ENCODE results near the gene LRIT2. TPM values are rescaled to one million over a fixed set of nuclear protein-coding genes. Genes with fewer than 3 reads are reported as not detected.

The LRIT2 gene
- total and polyA plus RNA-seq, 4 donors = not detected

DNA sequence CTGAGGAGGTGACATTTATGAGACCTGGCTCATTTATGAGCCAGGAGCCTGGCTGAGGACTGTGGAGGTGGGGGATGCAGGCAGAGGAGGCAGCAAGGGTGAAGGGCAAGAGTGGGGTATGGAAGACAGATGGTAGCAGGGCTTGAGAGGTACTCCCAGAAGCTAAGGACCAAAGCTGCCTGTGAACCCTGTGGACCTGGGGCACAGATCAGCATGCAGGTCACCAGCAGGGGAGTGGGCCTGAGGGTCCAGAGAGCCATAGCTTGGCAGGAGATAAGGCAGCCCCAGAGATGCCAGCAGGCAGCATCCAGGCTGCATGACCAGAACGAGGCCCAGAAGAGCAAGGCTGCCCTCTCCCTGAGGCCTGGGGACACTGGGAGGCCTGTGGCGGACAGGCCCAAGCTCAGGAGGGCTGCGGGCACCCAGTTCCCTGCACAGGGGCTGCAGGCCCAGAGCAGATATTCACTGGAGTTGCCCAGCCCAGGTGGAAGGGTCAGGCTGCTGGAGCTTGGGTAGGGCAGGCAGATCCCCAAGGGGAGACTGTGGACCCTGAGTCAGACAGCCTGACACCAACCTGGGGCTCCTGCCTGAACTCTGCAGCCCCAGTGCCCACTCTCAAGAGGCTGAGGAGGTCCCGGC, 48.4 kb downstream of the LRIT2 start:
- Histone ChIP-seq H3K36me3 (ENCODE audit: control insufficient read depth in 4 of 4, insufficient read depth in 4 of 4, low read length in 4 of 4) (no peaks in the 10 kb centered on the region), H3K27me3 (ENCODE audit: control insufficient read depth in 3 of 3, insufficient read depth in 3 of 3, low read length in 2 of 3) (no peaks in the 10 kb centered on the region), H3K27ac (ENCODE audit: low read depth in 1 of 2, low read length in 1 of 2) (no peak overlapping the region), H3K9me3 (ENCODE audit: control insufficient read depth in 4 of 4, insufficient read depth in 3 of 4, low read length in 3 of 4) (peaks cover 0 to 4% (median 0%) of the 10 kb centered on the region in 4 donors), H3K9ac (ENCODE audit: insufficient read depth in 1 of 2, low read length in 2 of 2) (no peak overlapping the region), H3K4me3 (no peak overlapping the region), H3K4me1 (ENCODE audit: control insufficient read depth in 5 of 5, insufficient read depth in 5 of 5, low read length in 5 of 5) (no peaks in the 10 kb centered on the region)
- TF ChIP-seq, protein P1, sequence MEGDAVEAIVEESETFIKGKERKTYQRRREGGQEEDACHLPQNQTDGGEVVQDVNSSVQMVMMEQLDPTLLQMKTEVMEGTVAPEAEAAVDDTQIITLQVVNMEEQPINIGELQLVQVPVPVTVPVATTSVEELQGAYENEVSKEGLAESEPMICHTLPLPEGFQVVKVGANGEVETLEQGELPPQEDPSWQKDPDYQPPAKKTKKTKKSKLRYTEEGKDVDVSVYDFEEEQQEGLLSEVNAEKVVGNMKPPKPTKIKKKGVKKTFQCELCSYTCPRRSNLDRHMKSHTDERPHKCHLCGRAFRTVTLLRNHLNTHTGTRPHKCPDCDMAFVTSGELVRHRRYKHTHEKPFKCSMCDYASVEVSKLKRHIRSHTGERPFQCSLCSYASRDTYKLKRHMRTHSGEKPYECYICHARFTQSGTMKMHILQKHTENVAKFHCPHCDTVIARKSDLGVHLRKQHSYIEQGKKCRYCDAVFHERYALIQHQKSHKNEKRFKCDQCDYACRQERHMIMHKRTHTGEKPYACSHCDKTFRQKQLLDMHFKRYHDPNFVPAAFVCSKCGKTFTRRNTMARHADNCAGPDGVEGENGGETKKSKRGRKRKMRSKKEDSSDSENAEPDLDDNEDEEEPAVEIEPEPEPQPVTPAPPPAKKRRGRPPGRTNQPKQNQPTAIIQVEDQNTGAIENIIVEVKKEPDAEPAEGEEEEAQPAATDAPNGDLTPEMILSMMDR (IDR thresholded peaks at IDR 0.05; ENCODE audit: control extremely low read depth, extremely low read depth) = no peak
- DNase-seq (no peak), ATAC-seq (ENCODE audit: insufficient read depth, low FRiP score) (no peak)
- WGBS, 2 donors = 85 to 91% methylated on average over 4 of the region's 4 CpGs

DNA sequence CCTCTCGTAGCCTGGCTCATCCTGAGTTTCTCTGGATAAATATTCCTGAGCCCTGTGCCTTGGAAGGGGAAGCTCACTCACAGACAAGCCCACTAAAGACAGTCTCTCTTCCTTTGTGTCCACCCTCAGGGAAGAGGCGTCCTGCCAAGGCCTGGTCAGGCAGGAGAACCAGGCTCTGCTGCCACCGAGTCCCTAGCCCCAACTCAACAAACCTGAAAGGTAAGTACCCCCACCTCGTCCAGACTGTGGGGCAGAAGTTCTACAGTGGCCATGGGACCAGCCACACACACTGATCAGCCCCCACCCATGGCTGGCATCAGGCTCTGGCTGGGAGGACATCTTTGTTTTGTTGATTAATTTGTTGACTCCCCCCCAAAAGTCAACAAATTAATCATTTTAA, 49.0 kb downstream of the LRIT2 start:
- H3K9ac ChIP-seq (ENCODE audit: insufficient read depth in 1 of 2, low read length in 2 of 2) = no peak overlapping the region
- ATAC-seq (ENCODE audit: insufficient read depth, low FRiP score) (no peak), DNase-seq (no peak)
- TF ChIP-seq, protein P1 (IDR thresholded peaks at IDR 0.05; ENCODE audit: control extremely low read depth, extremely low read depth) = no peak
- no peaks in the 10 kb centered on the region for H3K4me1 ChIP-seq (ENCODE audit: control insufficient read depth in 5 of 5, insufficient read depth in 5 of 5, low read length in 5 of 5)
- no peaks in the 10 kb centered on the region for H3K27me3 ChIP-seq (ENCODE audit: control insufficient read depth in 3 of 3, insufficient read depth in 3 of 3, low read length in 2 of 3)
- H3K27ac ChIP-seq (ENCODE audit: low read depth in 1 of 2, low read length in 1 of 2) = no peak overlapping the region
- no peaks in the 10 kb centered on the region for H3K36me3 ChIP-seq (ENCODE audit: control insufficient read depth in 4 of 4, insufficient read depth in 4 of 4, low read length in 4 of 4)
- WGBS, 2 donors = 78 to 91% methylated on average over 4 of the region's 4 CpGs
- peaks cover 0 to 4% (median 0%) of the 10 kb centered on the region in 4 donors for H3K9me3 ChIP-seq (ENCODE audit: control insufficient read depth in 4 of 4, insufficient read depth in 3 of 4, low read length in 3 of 4)
- H3K4me3 ChIP-seq = no peak overlapping the region

DNA sequence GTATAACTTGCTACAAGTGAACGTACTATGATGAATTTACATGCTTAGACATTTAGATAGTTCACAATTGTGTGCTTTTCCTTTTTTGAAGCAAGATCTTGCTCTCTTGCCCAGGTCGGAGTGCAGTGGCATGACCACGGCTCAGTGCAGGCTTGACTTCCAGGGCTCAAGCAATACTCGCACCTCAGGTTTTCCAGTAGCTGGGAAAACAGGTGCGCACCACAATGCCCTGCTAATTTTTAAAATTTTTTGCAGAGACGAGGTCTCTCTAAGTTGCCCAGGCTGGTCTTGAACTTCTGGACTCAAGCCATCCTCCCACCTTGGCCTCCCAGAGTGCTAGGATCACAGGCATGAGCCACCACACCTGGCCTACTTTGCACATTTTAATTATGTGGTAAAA, 49.9 kb downstream of the LRIT2 start:
- Histone ChIP-seq H3K4me3 (no peak overlapping the region), H3K36me3 (ENCODE audit: control insufficient read depth in 4 of 4, insufficient read depth in 4 of 4, low read length in 4 of 4) (no peaks in the 10 kb centered on the region), H3K9ac (ENCODE audit: insufficient read depth in 1 of 2, low read length in 2 of 2) (no peak overlapping the region), H3K9me3 (ENCODE audit: control insufficient read depth in 4 of 4, insufficient read depth in 3 of 4, low read length in 3 of 4) (peaks cover 0 to 4% (median 0%) of the 10 kb centered on the region in 4 donors), H3K4me1 (ENCODE audit: control insufficient read depth in 5 of 5, insufficient read depth in 5 of 5, low read length in 5 of 5) (no peaks in the 10 kb centered on the region), H3K27me3 (ENCODE audit: control insufficient read depth in 3 of 3, insufficient read depth in 3 of 3, low read length in 2 of 3) (no peaks in the 10 kb centered on the region), H3K27ac (ENCODE audit: low read depth in 1 of 2, low read length in 1 of 2) (no peak overlapping the region)
- 87 to 95% methylated on average over 6 of the region's 6 CpGs for WGBS, 2 donors
- DNase-seq (no peak), ATAC-seq (ENCODE audit: insufficient read depth, low FRiP score) (no peak)
- TF ChIP-seq, protein P1 (IDR thresholded peaks at IDR 0.05; ENCODE audit: control extremely low read depth, extremely low read depth) = no peak

DNA sequence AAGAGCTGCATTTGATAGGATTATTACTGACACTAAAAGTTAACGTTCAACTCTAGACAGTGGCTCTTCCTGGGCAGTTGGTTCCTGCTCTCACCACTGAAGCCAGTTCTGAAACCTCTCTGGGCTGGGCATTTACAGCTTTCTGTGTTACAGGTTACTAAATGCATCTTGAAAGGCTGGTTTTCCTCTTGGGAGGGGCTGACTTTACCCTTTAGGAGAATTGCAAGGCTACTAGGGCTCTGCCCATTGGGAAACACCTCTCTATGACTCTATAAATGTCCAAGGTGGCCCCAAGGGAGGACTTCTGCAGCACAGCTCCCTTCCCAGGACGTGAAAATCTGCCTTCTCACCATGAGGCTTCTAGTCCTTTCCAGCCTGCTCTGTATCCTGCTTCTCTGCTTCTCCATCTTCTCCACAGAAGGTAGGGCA, 51.8 kb downstream of the LRIT2 start, which contains the start of gene GPR15LG:
Gene GPR15LG (plus strand): TSS at position 301 of the 429 bp plus-strand sequence. CDS start 51 bp downstream, at position 352.
- Histone ChIP-seq H3K9ac (ENCODE audit: insufficient read depth in 1 of 2, low read length in 2 of 2) (no peak within 1 kb of the TSS), H3K27ac (ENCODE audit: low read depth in 1 of 2, low read length in 1 of 2) (no peak within 1 kb of the TSS), H3K36me3 (ENCODE audit: control insufficient read depth in 4 of 4, insufficient read depth in 4 of 4, low read length in 4 of 4) (no peaks in the 10 kb centered on the region), H3K27me3 (ENCODE audit: control insufficient read depth in 3 of 3, insufficient read depth in 3 of 3, low read length in 2 of 3) (no peaks in the 10 kb centered on the region), H3K4me1 (ENCODE audit: control insufficient read depth in 5 of 5, insufficient read depth in 5 of 5, low read length in 5 of 5) (no peaks in the 10 kb centered on the region), H3K9me3 (ENCODE audit: control insufficient read depth in 4 of 4, insufficient read depth in 3 of 4, low read length in 3 of 4) (peaks cover 0 to 4% (median 0%) of the 10 kb centered on the region in 4 donors), H3K4me3 (no peak within 1 kb of the TSS)
- no peak for ATAC-seq (ENCODE audit: insufficient read depth, low FRiP score)
- 70 to 78% methylated on average over 2 of the region's 2 CpGs for WGBS, 2 donors
- no peak for DNase-seq
- TF ChIP-seq, protein P1 (IDR thresholded peaks at IDR 0.05; ENCODE audit: control extremely low read depth, extremely low read depth) = no peak

All from lung (tissue), 12 donors.